GM18519 (cell line): ENCODE results near the gene FGFR3.

ENCODE experiments used
- ATAC-seq: cut with Tn5 transposase; IDR thresholded peaks from one replicate; pipeline ENCODE4 v1.9.1; 2021; ENCODE audit warnings: mild to moderate bottlenecking, moderate library complexity; ENCODE audit not compliant: unreplicated experiment, low FRiP score

The FGFR3 gene

GRCh38 chr4:1813231-1813630, 20.1 kb downstream of the FGFR3 start:
- ATAC-seq: no peak

- no peak for ATAC-seq
Observed at GRCh38 chr4:1813915-1814314, 20.8 kb downstream of the FGFR3 start.

GRCh38 chr4:1814453-1814852, 21.4 kb downstream of the FGFR3 start:
- no peak for ATAC-seq

DNA sequence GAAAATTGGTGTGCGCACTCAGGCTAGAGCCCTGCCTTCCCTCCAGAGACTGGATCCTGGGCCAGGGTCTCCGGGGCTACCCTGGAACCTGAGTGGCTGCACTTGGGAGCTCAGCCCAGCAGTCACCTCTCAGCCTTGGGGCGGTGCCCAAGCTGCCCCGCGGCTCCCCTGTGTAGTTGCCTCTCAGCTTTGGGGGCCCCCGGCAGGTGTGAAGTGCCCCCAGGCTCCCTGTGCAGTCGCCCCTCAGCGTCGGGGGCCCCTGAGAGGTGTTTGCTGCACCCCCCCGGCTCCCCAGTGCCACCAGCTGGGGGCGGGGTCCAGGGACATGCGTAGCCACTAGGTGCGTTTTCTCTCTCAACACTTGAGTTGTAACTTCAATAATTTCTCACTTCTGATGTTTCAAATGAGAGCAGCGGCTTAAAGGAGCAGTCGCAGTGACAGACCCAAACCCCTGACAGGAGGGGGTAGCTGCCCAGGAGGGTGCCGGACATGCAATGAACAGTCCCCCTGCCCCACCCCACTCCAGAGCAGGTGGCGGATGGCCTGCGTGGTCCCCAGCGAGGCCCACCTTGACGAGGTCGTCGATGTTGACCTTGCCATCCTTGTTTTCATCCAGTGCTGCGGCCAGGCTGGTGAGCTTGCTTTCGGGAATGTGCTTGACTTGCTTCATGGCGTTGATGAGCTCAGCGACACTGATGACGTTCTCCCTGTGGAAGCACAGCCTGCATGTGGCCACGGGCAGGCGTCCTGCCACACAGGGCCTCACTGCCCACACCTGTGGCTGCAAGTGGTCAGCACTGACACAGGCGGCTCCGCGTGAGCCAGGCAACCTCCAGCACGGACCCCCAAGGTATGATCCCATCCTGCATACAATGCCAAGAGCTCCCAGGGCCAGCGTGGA, 22.3 kb downstream of the FGFR3 start:
- no peak for ATAC-seq

DNA sequence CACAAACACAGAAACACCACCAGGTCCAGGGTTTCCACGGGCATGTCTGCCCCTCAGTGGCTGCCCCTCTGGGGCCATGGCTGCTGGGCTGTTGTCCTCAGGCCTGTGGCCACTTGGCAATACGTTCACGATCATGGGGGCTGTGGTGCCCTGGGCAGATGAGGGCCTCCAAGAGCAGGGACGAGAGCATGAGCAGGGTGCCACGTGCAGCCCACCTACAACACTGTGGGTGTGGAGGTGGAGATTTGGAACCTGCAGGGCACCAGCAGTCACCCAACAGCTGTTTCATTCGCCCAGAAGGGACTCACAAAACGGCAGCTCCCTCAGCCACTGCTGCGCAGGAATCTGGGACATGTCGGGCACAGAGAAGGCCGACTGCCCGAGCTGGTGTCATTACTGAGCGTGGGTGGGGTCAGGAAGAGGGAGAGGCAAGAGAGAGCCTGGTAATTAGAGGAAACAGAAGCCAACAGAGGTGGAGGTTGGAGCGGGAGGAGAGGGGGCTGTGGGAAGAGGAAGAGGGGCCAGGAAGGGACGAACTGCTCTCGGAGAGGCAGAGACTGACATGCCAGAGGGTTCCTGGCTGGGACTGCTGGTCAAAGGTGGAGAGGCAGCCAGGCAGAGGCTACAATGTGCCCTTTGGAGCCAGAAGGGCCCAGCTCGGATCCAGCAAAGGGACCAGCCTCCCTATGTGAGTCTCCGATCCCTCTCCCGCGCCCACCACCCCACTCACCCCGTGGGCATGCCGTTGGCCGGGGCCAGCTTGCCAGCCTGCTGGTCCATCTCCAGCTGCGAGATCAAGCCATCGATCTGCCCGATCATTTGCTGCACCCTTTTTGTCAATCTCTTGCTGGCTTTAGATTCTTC, 23.1 kb downstream of the FGFR3 start:
- ATAC-seq: no peak

DNA sequence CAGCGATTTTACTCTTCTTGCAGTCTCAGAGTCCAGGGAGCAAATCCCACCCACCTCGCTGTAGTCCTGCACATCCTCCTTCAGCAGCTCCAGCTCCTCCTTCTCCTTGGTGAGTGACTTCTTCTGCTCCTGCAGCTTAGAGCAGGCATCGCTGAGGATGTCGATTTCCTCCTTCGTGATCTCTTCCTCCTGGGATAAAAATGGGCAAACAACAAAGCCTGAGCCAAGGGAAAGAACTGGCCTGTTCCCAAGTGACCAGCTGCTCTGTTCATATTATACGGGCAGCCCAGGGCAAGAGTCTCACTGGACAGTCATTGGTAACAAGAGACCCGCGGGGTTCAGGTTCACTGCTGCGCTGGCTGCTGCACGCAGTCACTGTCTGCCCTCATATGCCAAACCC, 26.2 kb downstream of the FGFR3 start:
- ATAC-seq: no peak

DNA sequence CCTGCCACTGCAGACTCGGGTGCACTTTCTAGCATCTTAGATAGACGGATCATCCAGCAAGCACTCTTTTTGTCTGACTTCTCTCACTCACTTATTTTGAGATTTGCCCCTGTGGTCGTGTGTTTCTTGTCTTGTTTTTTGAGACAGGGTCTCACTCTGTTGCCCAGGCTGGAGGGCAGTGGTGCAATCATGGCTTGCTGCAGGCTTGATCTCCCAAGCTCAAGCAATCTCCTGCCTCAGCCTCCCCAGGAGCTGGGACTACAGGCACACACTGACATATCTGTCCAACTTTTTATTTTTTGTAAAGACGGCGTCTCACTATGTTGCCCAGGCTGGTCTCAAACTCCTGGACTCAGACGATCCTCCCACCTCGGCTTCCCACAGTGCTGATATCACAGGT, 26.7 kb downstream of the FGFR3 start:
- no peak for ATAC-seq

DNA sequence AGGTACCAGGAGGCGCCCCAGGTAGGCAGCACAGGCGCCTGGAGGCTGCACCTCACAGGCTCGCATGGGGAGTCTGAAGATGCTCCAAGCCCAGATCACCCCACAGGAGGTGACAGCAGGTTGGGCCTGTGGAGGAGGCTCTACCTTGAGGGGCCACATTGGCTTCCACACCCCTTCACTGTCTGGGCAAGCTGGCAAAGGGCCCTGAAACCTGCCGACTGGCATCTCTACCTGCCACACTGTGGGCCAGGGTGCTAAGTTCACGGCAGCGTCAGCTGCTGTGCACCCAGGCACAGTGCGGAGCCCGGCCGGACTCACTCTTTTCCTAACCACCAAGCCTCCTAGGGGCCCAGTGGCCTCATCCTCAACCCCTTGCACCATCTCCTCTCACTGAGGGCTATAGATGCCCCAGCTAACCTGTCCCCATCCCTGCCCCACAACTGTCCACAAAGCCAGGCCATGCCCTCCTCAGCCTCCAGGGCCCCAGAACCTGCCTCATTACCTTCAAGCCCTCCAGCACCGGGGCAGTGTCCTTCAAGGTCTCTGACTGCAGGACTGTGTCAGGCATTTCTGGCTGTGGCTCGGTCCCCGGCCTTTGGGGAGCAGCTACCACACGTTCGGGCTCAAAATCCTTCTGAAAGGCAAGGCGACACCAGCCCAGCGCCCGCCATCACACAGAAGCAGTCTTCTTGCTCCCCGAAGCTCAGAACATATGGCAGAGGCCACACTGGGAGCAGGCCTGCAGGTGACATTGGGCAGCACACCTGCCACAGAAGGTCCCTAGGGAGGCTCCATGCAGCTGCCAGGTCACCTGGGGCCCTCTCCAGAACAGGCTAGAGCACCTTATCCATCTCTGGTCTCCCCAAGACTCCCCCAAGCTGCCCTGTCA, 28.8 kb downstream of the FGFR3 start:
- no peak for ATAC-seq

- ATAC-seq: no peak
Observed at GRCh38 chr4:1822568-1823544, 29.8 kb downstream of the FGFR3 start.

DNA sequence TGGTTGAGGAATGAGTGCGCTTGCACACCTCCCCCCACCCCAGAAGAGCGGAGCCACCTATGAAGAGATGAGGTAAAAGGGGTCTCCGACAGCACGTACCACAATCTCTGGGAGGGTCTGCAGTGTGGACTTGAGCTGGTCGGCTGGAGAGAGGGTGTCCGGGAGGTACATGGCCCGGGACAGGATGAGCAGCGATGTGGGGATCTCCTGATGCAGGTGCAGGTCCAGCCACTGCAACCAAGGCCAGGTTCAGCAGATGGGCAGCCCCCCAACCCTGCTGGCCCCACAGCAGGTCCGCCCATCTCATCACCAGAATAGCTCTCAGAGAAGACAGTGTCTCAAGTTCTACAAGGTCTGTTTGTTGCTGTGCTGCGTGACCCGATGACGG, 30.4 kb downstream of the FGFR3 start:
- ATAC-seq: no peak

GRCh38 chr4:1824746-1825145, 31.7 kb downstream of the FGFR3 start:
- ATAC-seq: no peak

- no peak for ATAC-seq
Observed at GRCh38 chr4:1825326-1825725, 32.2 kb downstream of the FGFR3 start.

DNA sequence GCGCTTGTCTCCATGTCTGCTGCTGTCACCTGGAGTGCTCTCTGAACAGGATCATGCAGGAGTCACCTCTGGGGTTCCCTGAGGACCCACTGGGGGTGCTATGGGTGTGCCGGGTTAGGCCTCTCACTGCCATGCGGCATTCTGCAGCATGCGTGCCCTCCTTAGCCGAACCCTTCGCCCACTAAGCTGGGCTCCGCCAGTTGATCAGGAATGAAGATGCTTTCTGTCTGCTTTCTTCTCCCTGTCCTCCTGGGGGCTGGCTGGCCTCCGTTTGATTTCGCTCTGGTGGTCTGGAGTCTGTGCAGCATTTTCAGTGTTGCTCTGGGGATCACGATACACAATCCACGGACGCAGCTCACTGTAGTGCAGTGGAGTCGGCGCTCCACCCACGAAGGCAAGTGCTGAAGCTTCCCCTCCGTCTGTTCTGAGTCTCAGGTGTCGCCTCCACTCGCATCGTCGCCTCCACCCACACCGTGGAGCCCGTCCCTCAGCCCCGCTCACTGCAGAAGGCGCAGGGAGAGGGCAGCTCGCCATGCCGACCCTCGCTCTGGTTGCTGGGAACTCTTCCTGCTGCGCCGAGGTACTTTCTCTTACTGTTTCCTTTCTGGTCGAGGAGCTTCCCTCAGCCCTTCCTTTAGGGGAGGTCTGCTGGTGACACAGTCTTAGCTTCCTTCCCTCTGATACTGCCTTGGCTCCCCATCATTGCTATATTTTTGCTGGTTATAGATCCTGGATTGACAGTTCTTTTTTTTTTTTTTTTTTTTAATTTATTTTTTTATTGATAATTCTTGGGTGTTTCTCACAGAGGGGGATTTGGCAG, 33.6 kb downstream of the FGFR3 start:
- no peak for ATAC-seq

DNA sequence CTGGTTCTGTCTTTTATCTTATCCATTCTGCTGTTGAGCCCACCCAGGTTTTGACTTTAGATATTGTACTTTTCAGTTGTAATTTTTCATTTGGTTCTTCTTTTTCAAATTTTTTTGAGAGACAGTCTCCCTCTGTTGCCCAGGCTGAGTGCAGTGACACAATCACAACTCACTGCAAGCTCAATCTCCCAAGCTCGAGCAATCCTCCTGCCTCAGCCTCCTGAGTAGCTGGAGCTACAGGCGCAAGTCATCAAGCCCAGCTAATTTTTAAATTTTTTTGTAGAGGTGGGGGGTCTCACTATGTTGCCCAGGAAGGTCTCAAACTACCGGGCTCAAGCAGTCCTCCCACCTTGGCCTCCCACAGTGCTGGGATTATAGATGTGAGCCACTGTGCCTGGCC, 37.1 kb downstream of the FGFR3 start:
- no peak for ATAC-seq

DNA sequence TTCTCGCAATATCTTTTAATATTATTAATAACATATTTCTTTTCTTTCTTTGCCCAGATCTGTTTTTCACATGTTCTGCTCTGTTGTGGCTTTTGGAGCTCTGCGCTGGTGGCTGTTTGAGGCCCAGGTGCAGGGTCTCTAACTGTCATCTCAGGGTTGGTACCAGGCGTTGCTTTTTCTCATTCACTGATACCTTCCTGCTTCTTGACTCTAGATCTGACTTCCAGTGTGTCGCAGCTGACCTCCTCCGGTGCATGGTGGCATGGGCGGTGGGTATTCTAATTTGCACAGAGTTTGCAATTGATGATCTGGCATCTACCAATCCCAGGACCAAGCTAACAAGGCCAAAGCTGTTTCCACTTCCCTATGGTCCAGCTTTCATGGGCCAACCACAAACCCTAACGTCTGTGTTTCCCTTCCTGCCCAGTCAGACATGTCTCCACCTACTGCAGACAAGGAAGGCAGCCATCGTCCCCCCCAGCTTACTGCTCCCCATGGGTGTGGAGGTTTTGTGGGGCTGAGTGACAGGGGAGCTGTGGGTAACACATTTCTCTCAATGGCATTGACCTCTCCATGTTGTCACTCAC, 37.6 kb downstream of the FGFR3 start:
- no peak for ATAC-seq

- ATAC-seq: no peak
Observed at GRCh38 chr4:1831331-1831730, 38.2 kb downstream of the FGFR3 start.

- ATAC-seq: no peak
Observed at GRCh38 chr4:1832690-1833089, 39.6 kb downstream of the FGFR3 start.

- no peak for ATAC-seq
Observed at GRCh38 chr4:1833307-1834046, 40.4 kb downstream of the FGFR3 start.
